ENCODE data around the gene TAC3. TPM values are rescaled to one million over a fixed set of nuclear protein-coding genes. Genes with fewer than 3 reads are reported as not detected.
"Not testable (repeated sequence)": the region's sequence is repeated elsewhere in the genome, so short reads cannot be mapped to it uniquely, and the experiment has no call there.

Gene TAC3
- total and polyA plus RNA-seq, 2 of the 8 experiments (the other 6 are each of a cell fraction or from before 2014, with no cell fraction given), result 9.7 to 45.3 TPM

GRCh38 chr12:57053901-57054300 lies 37.6 kb upstream of the TAC3 start:
- POLR2A ChIA-PET (ENCODE audit: partially characterized antibody); H3K14ac ChIP-seq (ENCODE audit: insufficient read length); FAIRE-seq; H3K23ac ChIP-seq (ENCODE audit: insufficient read length); H2AFZ ChIP-seq (ENCODE audit: low read length); H3K79me2 ChIP-seq (ENCODE audit: control insufficient read depth in 1 of 2, insufficient read depth in 2 of 2, low read length in 2 of 2); H3K23me2 ChIP-seq (ENCODE audit: low read depth, low read length); H4K8ac ChIP-seq (ENCODE audit: extremely low read depth, insufficient read depth, low read length); H2BK5ac ChIP-seq (ENCODE audit: low read depth, low read length); H3K4me2 ChIP-seq (ENCODE audit: insufficient read depth in 1 of 2, low read depth in 2 of 2, low read length in 2 of 2); H3K18ac ChIP-seq (ENCODE audit: extremely low read depth, low read length); H4K91ac ChIP-seq (replicated peaks; ENCODE audit: insufficient read length, low read length); H3K79me1 ChIP-seq (ENCODE audit: low read depth, low read length); H3K27ac ChIP-seq (ENCODE audit: low read depth, low read length); H2AK5ac ChIP-seq (ENCODE audit: low read depth, low read length); DNase-seq (ENCODE audit: low read depth in 1 of 2, low spot score in 2 of 2); H3K9me3 ChIP-seq (ENCODE audit: insufficient read depth in 2 of 2, low read depth in 1 of 2, low read length in 1 of 2); H3K27me3 ChIP-seq (replicated peaks in 1 of 4; ENCODE audit: control insufficient read depth in 3 of 4, extremely low read depth in 1 of 4, insufficient read depth in 3 of 4, low read length in 3 of 4); H4K20me1 ChIP-seq (replicated peaks in 1 of 2; ENCODE audit: control insufficient read depth in 1 of 2, insufficient read depth in 2 of 2, low read length in 2 of 2); H3K4me1 ChIP-seq (replicated peaks in 1 of 4; ENCODE audit: control insufficient read depth in 3 of 4, insufficient read depth in 4 of 4, low read length in 3 of 4); H3K4me3 ChIP-seq (ENCODE audit: extremely low read depth in 1 of 4, insufficient read depth in 2 of 4, low read depth in 3 of 4, low read length in 4 of 4); H3K56ac ChIP-seq (replicated peaks; ENCODE audit: insufficient read length, low read depth, low read length); H2BK20ac ChIP-seq (ENCODE audit: low read length); H4K5ac ChIP-seq (ENCODE audit: insufficient read length, low read depth, low read length); H2BK12ac ChIP-seq (ENCODE audit: low read depth, low read length); H2BK120ac ChIP-seq (replicated peaks; ENCODE audit: low read depth, low read length); H2BK15ac ChIP-seq (ENCODE audit: low read length); H3K9ac ChIP-seq (replicated peaks in 1 of 4; ENCODE audit: extremely low read depth in 1 of 4, low read depth in 3 of 4, low read length in 3 of 4); H3K4ac ChIP-seq (replicated peaks; ENCODE audit: insufficient read length, low read depth, low read length): not testable (repeated sequence)
- peaks cover 5 to 39% (median 22%) of the 10 kb centered on the region in 4 experiments; a peak in 7 of 8 replicates for H3K36me3 ChIP-seq (ENCODE audit: control insufficient read depth in 2 of 4, insufficient read depth in 4 of 4, low read length in 3 of 4)
- WGBS, 2 experiments (ENCODE audit: extremely low coverage in 1 of 2, insufficient coverage in 1 of 2, insufficient read length in 1 of 2, insufficient replicate concordance in 2 of 2, low coverage in 1 of 2, low lambda C conversion rate in 2 of 2, missing lambda C conversion rate in 1 of 2), result 94% methylated on average over 4 of the region's 4 CpGs; no CpG with 5 or more reads in 1 of the 2 experiments
- CTCF ChIA-PET (ENCODE audit: partially characterized antibody), result interaction anchor here (1.3 kb wide), 1 partner anchor 15 kb away, joined by 3 read pairs; no protein-coding TSS in a partner anchor

GRCh38 chr12:57053146-57053545 lies 36.8 kb upstream of the TAC3 start:
- not testable (repeated sequence) for H3K14ac ChIP-seq (ENCODE audit: insufficient read length)

More at GRCh38 chr12:57053146-57053545, 36.8 kb upstream of the TAC3 start:
- H3K23me2 ChIP-seq (ENCODE audit: low read depth, low read length); H4K5ac ChIP-seq (ENCODE audit: insufficient read length, low read depth, low read length); DNase-seq (ENCODE audit: low read depth in 1 of 2, low spot score in 2 of 2); H3K79me1 ChIP-seq (ENCODE audit: low read depth, low read length); H2BK12ac ChIP-seq (ENCODE audit: low read depth, low read length); H2BK5ac ChIP-seq (ENCODE audit: low read depth, low read length); H2AFZ ChIP-seq (ENCODE audit: low read length); H3K18ac ChIP-seq (ENCODE audit: extremely low read depth, low read length); H3K23ac ChIP-seq (ENCODE audit: insufficient read length); H3K79me2 ChIP-seq (ENCODE audit: control insufficient read depth in 1 of 2, insufficient read depth in 2 of 2, low read length in 2 of 2); H3K9me3 ChIP-seq (ENCODE audit: insufficient read depth in 2 of 2, low read depth in 1 of 2, low read length in 1 of 2); H3K4me1 ChIP-seq (replicated peaks in 1 of 4; ENCODE audit: control insufficient read depth in 3 of 4, insufficient read depth in 4 of 4, low read length in 3 of 4); H2BK120ac ChIP-seq (replicated peaks; ENCODE audit: low read depth, low read length); FAIRE-seq; H3K27me3 ChIP-seq (replicated peaks in 1 of 4; ENCODE audit: control insufficient read depth in 3 of 4, extremely low read depth in 1 of 4, insufficient read depth in 3 of 4, low read length in 3 of 4); H4K91ac ChIP-seq (replicated peaks; ENCODE audit: insufficient read length, low read length); H3K4ac ChIP-seq (replicated peaks; ENCODE audit: insufficient read length, low read depth, low read length); H3K9ac ChIP-seq (replicated peaks in 1 of 4; ENCODE audit: extremely low read depth in 1 of 4, low read depth in 3 of 4, low read length in 3 of 4); H2BK20ac ChIP-seq (ENCODE audit: low read length); H3K56ac ChIP-seq (replicated peaks; ENCODE audit: insufficient read length, low read depth, low read length); H4K8ac ChIP-seq (ENCODE audit: extremely low read depth, insufficient read depth, low read length); H4K20me1 ChIP-seq (replicated peaks in 1 of 2; ENCODE audit: control insufficient read depth in 1 of 2, insufficient read depth in 2 of 2, low read length in 2 of 2); H3K4me2 ChIP-seq (ENCODE audit: insufficient read depth in 1 of 2, low read depth in 2 of 2, low read length in 2 of 2); H3K27ac ChIP-seq (ENCODE audit: low read depth, low read length); H2BK15ac ChIP-seq (ENCODE audit: low read length); H2AK5ac ChIP-seq (ENCODE audit: low read depth, low read length); H3K4me3 ChIP-seq (ENCODE audit: extremely low read depth in 1 of 4, insufficient read depth in 2 of 4, low read depth in 3 of 4, low read length in 4 of 4): not testable (repeated sequence)
- POLR2A ChIA-PET (ENCODE audit: partially characterized antibody), result interaction anchor here (1.0 to 1.9 kb wide), 6 partner anchors 8 to 37 kb away, joined by 3 to 10 read pairs (median 4); partner anchors contain the start of gene TAC3
- WGBS, 2 experiments (ENCODE audit: extremely low coverage in 1 of 2, insufficient coverage in 1 of 2, insufficient read length in 1 of 2, insufficient replicate concordance in 2 of 2, low coverage in 1 of 2, low lambda C conversion rate in 2 of 2, missing lambda C conversion rate in 1 of 2), result 98% methylated on average over 4 of the region's 4 CpGs; no CpG with 5 or more reads in 1 of the 2 experiments
- peaks cover 0 to 32% (median 15%) of the 10 kb centered on the region in 4 experiments; a peak in 6 of 8 replicates for H3K36me3 ChIP-seq (ENCODE audit: control insufficient read depth in 2 of 4, insufficient read depth in 4 of 4, low read length in 3 of 4)
- CTCF ChIA-PET (ENCODE audit: partially characterized antibody), result interaction anchor here (1.0 to 7.5 kb wide), 2 partner anchors 9 to 59 kb away, joined by 3 to 77 read pairs; no protein-coding TSS in a partner anchor

All from H1 (cell line).